Activated CD8-positive, alpha-beta memory T cell treated with anti-CD3 and anti-CD28 coated beads, Interleukin-2, amount 50 U/mL, for 24 hours (primary cell): ENCODE results near the gene SPSB3.
"Not testable (repeated sequence)": the region's sequence is repeated elsewhere in the genome, so short reads cannot be mapped to it uniquely, and the experiment has no call there.

Experiments
- DNase-seq: peaks from one replicate; pipeline ENCODE4 v3.0.0-alpha.2; 2020; ENCODE audit errors: extremely low read depth

Gene SPSB3

GRCh38 chr16:1816396-1817275 is 34.3 kb upstream of the SPSB3 start:
- DNase-seq: no peak

- no peak for DNase-seq
Observed at GRCh38 chr16:1815461-1815860, 33.1 kb upstream of the SPSB3 start.

GRCh38 chr16:1812732-1813163 is 30.4 kb upstream of the SPSB3 start:
- no peak for DNase-seq

- no peak for DNase-seq
Observed at GRCh38 chr16:1810536-1810935, 28.2 kb upstream of the SPSB3 start.

GRCh38 chr16:1810106-1810505 is 27.7 kb upstream of the SPSB3 start:
- DNase-seq: no peak

GRCh38 chr16:1809281-1809801 is 27.0 kb upstream of the SPSB3 start:
- DNase-seq: no peak

- no peak for DNase-seq
Observed at GRCh38 chr16:1808691-1809090, 26.3 kb upstream of the SPSB3 start.

- DNase-seq: no peak
Observed at GRCh38 chr16:1807626-1808025, 25.3 kb upstream of the SPSB3 start.

GRCh38 chr16:1800701-1801100 is 18.3 kb upstream of the SPSB3 start:
- no peak for DNase-seq

GRCh38 chr16:1799263-1799662 is 16.9 kb upstream of the SPSB3 start:
- not testable (repeated sequence) for DNase-seq

- DNase-seq: no peak
Observed at GRCh38 chr16:1794908-1795666, 12.7 kb upstream of the SPSB3 start.

GRCh38 chr16:1794221-1794871 is 12.0 kb upstream of the SPSB3 start:
- no peak for DNase-seq

GRCh38 chr16:1793578-1794220 is 11.3 kb upstream of the SPSB3 start, which contains the start of gene IGFALS:
TSS of gene IGFALS (minus strand) at chr16:1793705. CDS start at chr16:1793652, 53 bp downstream.
- DNase-seq: no peak

- DNase-seq: no peak
Observed at GRCh38 chr16:1792836-1793577, 10.6 kb upstream of the SPSB3 start.

GRCh38 chr16:1791943-1792812 is 9.8 kb upstream of the SPSB3 start:
- DNase-seq: no peak

- no peak for DNase-seq
Observed at GRCh38 chr16:1791256-1791942, 9.0 kb upstream of the SPSB3 start.

GRCh38 chr16:1790611-1791255 is 8.4 kb upstream of the SPSB3 start:
- no peak for DNase-seq

- DNase-seq: no peak
Observed at GRCh38 chr16:1790261-1790610, 7.9 kb upstream of the SPSB3 start.

- no peak for DNase-seq
Observed at GRCh38 chr16:1789643-1790045, 7.3 kb upstream of the SPSB3 start.
